Gastrocnemius medialis (tissue), 4 donors: ENCODE measurements around the gene FALEC. TPM values are rescaled to one million over a fixed set of nuclear protein-coding genes. Genes with fewer than 3 reads are reported as not detected.
A peak's percentile ranks its signal among the peaks of the same experiment; 100 is the strongest.
"Not testable (repeated sequence)": the region's sequence is repeated elsewhere in the genome, so short reads cannot be mapped to it uniquely, and the experiment has no call there.

Source experiments
- ATAC-seq, 2 donors: fragments of 150-250 bp; one replicate each; pipeline ENCODE4 v1.9.1; 2016
- DNase-seq, 2 donors: peaks; one replicate each; pipeline ENCODE4 v3.0.0-alpha.2; 2019
- H3K27ac ChIP-seq, 4 donors: fragments of 200-600 bp; sonication (generic); 1 replicate in 1 of 4; 2 replicates in 3 of 4; pipeline ENCODE4 v1.5.1; 2016 to 2018; ENCODE audit warnings: mild to moderate bottlenecking in 2 of 4, moderate library complexity in 1 of 4
- H3K27me3 ChIP-seq, 3 donors: fragments of 200-600 bp; sonication (generic) in 2 of 3; 1 replicate in 1 of 3; 2 replicates in 2 of 3; pipeline versions ENCODE4 v1.5.1 to v1.6.0; 2016 to 2019; ENCODE audit warnings: mild to moderate bottlenecking in 1 of 3, moderate library complexity in 1 of 3
- H3K36me3 ChIP-seq, 2 donors: fragments of 200-600 bp; sonication (generic) in 1 of 2; one replicate each; pipeline ENCODE4 v1.5.1; 2017 to 2018
- H3K4me1 ChIP-seq, 2 donors: fragments of 200-600 bp; sonication (generic) in 1 of 2; one replicate each; pipeline ENCODE4 v1.5.1; 2016 to 2017; ENCODE audit warnings: mild to moderate bottlenecking in 2 of 2
- H3K4me3 ChIP-seq, 4 donors: fragments of 200-600 bp; sonication (generic) in 3 of 4; 1 replicate in 1 of 4; 2 replicates in 3 of 4; pipeline ENCODE4 v1.5.1; 2016 to 2019; ENCODE audit warnings: mild to moderate bottlenecking in 2 of 4
- H3K9me3 ChIP-seq, 3 donors: fragments of 200-600 bp; sonication (generic) in 2 of 3; 1 replicate in 1 of 3; 2 replicates in 2 of 3; pipeline ENCODE4 v1.5.1; 2016 to 2019
- POLR2A ChIP-seq, 2 donors: fragments of 450-650 bp; IDR thresholded peaks; one replicate each; pipeline ENCODE4 v1.6.1; 2017; ENCODE audit warnings: antibody characterized with exemption in 2 of 2, mild to moderate bottlenecking in 2 of 2, moderate library complexity in 2 of 2
- in situ Hi-C, 4 donors: fragments of 200-750 bp; cut with MboI; loops; one replicate each; pipeline versions ENCODE4 v1.15.0 to v1.8.0; 2017; ENCODE audit warnings: low sequenced_read_pairs in 4 of 4
- intact Hi-C: fragments of 100-400 bp; cut with DNase I; formaldehyde crosslinking; loops from one replicate; pipeline ENCODE4 v1.15.1; 2023; ENCODE audit warnings: low total_unique reads
- total RNA-seq, 4 donors: library from RNA; depleted of rRNA; stranded (reverse); fragments of >200 nt; gene quantifications; one replicate each; pipeline versions ENCODE4 v1.1.0 to v1.2.3, GENCODE V29; 2016
- TF ChIP-seq, protein P1 (sequence below), 5 experiments: fragments of 450-650 bp in 3 of 5; fragments of 200-600 bp in 2 of 5; sonication (generic) in 2 of 5; IDR thresholded peaks in 4 of 5; conservative IDR thresholded peaks in 1 of 5; 1 replicate in 4 of 5; 2 replicates in 1 of 5; pipeline ENCODE4 v1.5.1; 2016 to 2019; ENCODE audit warnings: antibody characterized with exemption in 5 of 5, mild to moderate bottlenecking in 3 of 5, moderate library complexity in 3 of 5

Gene FALEC
- total RNA-seq, 4 donors from 2014 or later = not detected

DNA sequence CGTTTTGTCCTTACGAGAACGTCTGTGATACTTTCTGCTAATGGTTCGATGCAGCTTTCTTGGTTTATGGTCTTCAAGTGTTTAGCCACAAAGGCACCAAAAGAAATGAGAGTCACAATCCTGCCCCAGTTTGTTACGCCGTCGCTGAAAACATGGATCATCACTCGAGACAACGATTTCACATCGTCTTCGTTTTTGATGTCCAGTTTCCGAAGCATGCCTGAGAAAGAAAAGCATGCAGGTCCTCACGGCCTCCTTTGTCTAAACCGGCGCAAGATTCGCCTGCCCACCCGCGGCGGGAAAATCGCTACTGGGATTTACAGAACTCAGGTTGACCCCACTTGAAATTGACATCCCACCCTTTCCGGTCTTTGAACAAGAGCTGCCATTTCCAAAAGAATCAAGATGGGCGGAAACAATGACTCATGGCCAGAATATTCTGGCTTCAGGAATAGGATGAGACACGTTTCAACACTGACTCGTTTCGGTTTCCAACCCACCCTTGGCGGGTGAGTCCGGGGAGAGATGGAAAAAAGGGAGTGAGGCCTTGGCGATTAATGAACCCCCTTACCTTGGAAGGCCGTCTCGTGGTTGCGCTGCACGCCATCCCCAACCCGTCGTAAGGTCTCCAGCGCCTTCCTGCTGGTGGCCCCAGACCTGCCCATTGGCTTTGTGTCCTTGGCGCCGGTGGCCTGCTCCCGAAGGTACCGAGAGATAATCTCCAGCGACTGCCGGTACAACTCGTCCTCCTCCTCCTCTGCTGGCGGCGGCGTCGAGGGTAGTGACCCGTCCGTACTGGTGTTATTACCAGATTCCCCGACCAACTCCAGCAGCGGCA is 62.9 kb downstream of the FALEC start:
- peak; percentile 50 to 79 for DNase-seq
- intact Hi-C loops = loop anchor here (1.0 kb wide), 5 partner anchors 10 to 399 kb away; partner anchors contain the start of genes ENSA and SETDB1

DNA sequence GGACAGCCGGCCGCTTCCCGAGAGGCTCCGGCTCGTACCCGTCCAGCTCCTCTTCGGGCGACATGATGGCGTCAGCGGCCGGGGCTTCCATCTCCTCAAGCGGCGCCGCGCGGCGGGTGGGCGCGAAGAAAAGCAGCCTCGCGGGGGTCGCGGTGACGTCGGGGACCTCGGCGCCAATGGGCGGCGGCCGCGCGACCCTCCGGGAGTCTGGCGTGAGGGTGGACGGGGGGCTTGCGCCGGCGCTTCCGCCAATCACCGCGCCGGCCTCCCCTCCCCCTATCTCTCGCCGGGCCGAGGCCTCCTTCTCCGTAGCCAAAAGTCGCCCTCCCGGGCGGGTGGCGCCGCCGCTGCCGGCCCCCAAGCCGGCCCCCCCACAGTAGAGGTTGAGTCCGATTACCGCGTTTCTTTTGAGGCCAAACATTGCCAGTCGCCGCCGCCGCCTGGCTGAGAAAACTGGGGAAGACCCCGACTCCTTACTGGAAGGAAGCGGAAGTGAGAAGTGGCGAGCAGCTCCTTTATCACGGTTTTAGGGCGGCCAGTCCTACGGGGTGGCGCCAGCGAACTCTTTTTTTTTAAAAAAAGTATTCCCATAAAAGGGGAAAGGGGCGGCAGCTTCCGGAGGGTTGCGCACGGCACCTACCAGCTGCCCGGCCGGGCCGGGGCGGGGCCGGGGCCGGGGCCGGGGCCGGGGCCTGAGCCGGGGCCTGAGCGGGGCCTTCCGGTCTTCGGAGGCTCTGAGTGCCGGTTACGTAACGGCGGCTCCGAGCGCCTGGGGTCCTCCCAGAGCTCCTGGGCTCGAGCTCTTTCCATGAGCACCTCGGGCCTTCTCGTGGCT is 63.8 kb downstream of the FALEC start, which contains the start of gene MCL1:
Gene MCL1, minus strand, starts transcription at position 501 of the 835 bp plus-strand sequence. Its CDS starts 80 bp downstream, at position 421.
- ATAC-seq (peak; percentile 68 to 71), DNase-seq (peak; percentile 94 to 95)
- intact Hi-C loops (loop anchor here (1.0 kb wide), 5 partner anchors 11 to 398 kb away; partner anchors contain the start of genes ENSA and SETDB1), in situ Hi-C loops (no loop called here)
- H3K4me3 ChIP-seq = peak within 1 kb of the TSS; percentile 67 to 98 (median 84)
- TF ChIP-seq POLR2A (IDR thresholded peaks at IDR 0.05) = peak; percentile 98 to 99
- TF ChIP-seq, protein P1, sequence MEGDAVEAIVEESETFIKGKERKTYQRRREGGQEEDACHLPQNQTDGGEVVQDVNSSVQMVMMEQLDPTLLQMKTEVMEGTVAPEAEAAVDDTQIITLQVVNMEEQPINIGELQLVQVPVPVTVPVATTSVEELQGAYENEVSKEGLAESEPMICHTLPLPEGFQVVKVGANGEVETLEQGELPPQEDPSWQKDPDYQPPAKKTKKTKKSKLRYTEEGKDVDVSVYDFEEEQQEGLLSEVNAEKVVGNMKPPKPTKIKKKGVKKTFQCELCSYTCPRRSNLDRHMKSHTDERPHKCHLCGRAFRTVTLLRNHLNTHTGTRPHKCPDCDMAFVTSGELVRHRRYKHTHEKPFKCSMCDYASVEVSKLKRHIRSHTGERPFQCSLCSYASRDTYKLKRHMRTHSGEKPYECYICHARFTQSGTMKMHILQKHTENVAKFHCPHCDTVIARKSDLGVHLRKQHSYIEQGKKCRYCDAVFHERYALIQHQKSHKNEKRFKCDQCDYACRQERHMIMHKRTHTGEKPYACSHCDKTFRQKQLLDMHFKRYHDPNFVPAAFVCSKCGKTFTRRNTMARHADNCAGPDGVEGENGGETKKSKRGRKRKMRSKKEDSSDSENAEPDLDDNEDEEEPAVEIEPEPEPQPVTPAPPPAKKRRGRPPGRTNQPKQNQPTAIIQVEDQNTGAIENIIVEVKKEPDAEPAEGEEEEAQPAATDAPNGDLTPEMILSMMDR (IDR thresholded peaks at IDR 0.05 in 4 of 5, conservative IDR thresholded peaks at IDR 0.05 in 1 of 5) = peak in 2 of 5 experiments; percentile 27 to 32
- no peaks in the 10 kb centered on the region for H3K27me3 ChIP-seq
- H3K36me3 ChIP-seq = peaks cover 0 to 46% of the 10 kb centered on the region in 2 donors
- H3K9me3 ChIP-seq = no peaks in the 10 kb centered on the region
- peaks cover 20 to 23% of the 10 kb centered on the region in 2 donors for H3K4me1 ChIP-seq
- H3K27ac ChIP-seq = peak within 1 kb of the TSS; percentile 100

More for the DNA sequence above, 62.9 kb downstream of the FALEC start:
- peak overlapping the region; percentile 67 to 98 (median 84) for H3K4me3 ChIP-seq
- H3K4me1 ChIP-seq = peaks cover 28 to 32% of the 10 kb centered on the region in 2 donors
- peak overlapping the region; percentile 100 for H3K27ac ChIP-seq
- in situ Hi-C loops = no loop called here
- TF ChIP-seq POLR2A (IDR thresholded peaks at IDR 0.05) = peak; percentile 37 to 45
- TF ChIP-seq, protein P1 (IDR thresholded peaks at IDR 0.05 in 4 of 5, conservative IDR thresholded peaks at IDR 0.05 in 1 of 5) = no peak
- H3K27me3 ChIP-seq = no peaks in the 10 kb centered on the region
- peaks cover 0 to 54% of the 10 kb centered on the region in 2 donors for H3K36me3 ChIP-seq
- peak; percentile 40 to 61 for ATAC-seq
- H3K9me3 ChIP-seq = no peaks in the 10 kb centered on the region

DNA sequence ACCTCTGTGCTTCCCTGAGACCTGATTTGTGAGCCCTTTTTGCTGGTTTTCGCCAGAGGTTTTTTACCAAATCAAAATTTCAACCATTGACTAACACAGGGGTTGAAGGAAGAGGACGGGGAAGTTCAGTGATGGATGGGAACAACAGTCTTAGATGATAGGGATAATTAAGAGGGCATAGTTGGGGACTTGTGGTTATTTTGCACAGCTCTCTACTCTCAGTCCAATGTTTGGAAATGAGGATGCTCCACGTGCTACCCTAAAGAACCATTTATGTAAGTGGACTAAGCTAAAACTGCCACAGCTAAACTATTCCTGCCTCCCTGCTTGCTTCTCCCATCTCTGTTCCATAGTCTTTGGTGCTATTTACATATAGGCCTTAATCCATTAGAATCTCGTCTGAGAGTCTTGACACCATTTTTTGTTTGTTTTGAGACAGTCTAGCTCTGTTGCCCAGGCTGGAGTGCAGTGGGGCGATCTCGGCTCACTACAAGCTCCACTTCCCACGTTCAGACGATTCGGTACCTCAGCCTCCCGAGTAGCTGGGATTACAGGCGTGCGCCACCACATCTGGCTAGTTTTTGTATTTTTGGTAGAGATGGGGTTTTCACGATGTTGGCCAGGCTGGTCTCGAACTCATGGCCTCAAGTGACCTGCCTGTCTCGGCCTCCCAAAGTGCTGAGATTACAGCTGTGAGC is 64.5 kb downstream of the FALEC start:
- ATAC-seq (peak; percentile 1 to 3), DNase-seq (no peak)
- Histone ChIP-seq H3K36me3 (peaks cover 0 to 38% of the 10 kb centered on the region in 2 donors), H3K27ac (peak overlapping the region; percentile 100), H3K9me3 (no peaks in the 10 kb centered on the region), H3K4me3 (peak overlapping the region; percentile 53 to 98 (median 79)), H3K27me3 (no peaks in the 10 kb centered on the region), H3K4me1 (peaks cover 14 to 16% of the 10 kb centered on the region in 2 donors)
- intact Hi-C loops (loop anchor here (1.0 kb wide), 5 partner anchors 12 to 397 kb away; partner anchors contain the start of genes ENSA and SETDB1), in situ Hi-C loops (no loop called here)
- TF ChIP-seq POLR2A (IDR thresholded peaks at IDR 0.05) = no peak
- TF ChIP-seq, protein P1 (IDR thresholded peaks at IDR 0.05 in 4 of 5, conservative IDR thresholded peaks at IDR 0.05 in 1 of 5) = no peak

DNA sequence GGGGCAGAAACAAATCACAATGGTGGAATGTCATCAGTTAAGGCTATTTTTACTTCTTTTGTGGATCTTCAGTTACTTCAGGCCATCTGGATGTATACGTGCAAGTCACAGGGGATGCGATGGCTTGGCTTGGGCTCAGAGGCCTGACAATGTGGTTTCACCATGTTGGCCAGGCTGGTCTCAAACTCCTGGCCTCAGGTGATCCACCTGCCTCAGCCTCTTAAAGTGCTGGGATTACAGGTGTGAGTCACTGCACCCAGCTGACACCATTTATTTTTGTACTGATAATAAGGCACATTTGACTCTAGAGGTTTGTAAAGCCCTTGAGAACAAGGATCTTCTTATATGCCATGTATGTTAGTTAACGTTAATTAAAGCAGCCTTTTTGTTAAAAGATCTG is 65.4 kb downstream of the FALEC start:
- Histone ChIP-seq H3K27ac (peak overlapping the region; percentile 5 to 100 (median 19)), H3K36me3 (peaks cover 0 to 29% of the 10 kb centered on the region in 2 donors), H3K4me1 (peaks cover 7 to 12% of the 10 kb centered on the region in 2 donors)
- H3K4me3 ChIP-seq, intact Hi-C loops, H3K9me3 ChIP-seq, ATAC-seq, H3K27me3 ChIP-seq, DNase-seq, in situ Hi-C loops: not testable (repeated sequence)

DNA sequence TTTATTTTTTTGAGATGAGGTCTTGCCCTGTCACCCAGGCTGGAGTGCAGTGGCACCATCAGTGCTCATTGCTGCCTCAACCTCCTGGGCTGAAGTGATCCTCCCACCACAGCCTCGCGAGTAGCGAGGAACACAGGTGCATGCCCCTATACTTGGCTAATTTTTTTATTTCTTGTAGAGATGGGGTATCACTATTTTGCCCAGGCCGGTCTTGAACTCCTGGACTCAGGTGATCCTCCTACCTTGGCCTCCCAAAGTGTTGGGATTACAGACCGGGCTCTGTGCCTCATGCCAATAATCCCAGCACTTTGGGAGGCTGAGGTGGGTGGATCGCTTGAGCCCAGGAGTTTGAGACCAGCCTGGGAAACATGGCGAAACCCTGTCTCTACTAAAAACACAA is 65.9 kb downstream of the FALEC start:
- in situ Hi-C loops, H3K27me3 ChIP-seq, intact Hi-C loops, H3K4me3 ChIP-seq, H3K9me3 ChIP-seq, ATAC-seq, DNase-seq: not testable (repeated sequence)
- Histone ChIP-seq H3K27ac (peak overlapping the region; percentile 5 to 100 (median 19)), H3K36me3 (peaks cover 0 to 25% of the 10 kb centered on the region in 2 donors), H3K4me1 (peaks cover 7 to 12% of the 10 kb centered on the region in 2 donors)

DNA sequence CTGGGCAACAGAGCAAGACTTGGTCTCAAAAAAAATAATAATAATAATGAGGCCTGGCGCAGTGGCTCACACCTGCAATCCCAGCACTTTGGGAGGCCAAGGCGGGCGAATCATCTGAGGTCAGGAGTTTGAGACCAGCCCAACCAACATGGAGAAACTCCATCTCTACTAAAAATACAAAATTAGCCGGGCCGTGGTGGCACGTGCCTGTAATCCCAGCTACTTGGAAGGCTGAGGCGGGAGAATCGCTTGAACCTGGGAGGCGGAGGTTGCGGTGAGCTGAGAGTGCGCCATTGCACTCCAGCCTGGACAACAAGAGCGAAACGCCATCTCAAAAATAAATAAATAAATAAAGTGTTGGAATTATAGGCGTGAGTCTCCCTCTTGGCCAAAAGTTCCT is 66.4 kb downstream of the FALEC start:
- DNase-seq, H3K9me3 ChIP-seq, H3K4me3 ChIP-seq, in situ Hi-C loops, intact Hi-C loops, ATAC-seq, H3K27me3 ChIP-seq: not testable (repeated sequence)
- H3K4me1 ChIP-seq = peaks cover 7 to 12% of the 10 kb centered on the region in 2 donors
- peak overlapping the region in 2 of 4 donors; percentile 11 to 18 for H3K27ac ChIP-seq
- H3K36me3 ChIP-seq = peaks cover 0 to 19% of the 10 kb centered on the region in 2 donors
